Small intestine (tissue), 7 donors: ENCODE results near the gene NUDT1. TPM values are rescaled to one million over a fixed set of nuclear protein-coding genes. Genes with fewer than 3 reads are reported as not detected.

ENCODE experiments used
- DNase-seq, 2 donors: peaks; one replicate each; pipeline versions ENCODE4 v3.0.0 to v3.0.0-alpha.2; 2013
- FAIRE-seq: peaks from 2 replicates; lab custom pipeline; 2012; peaks lifted over from hg19 to GRCh38; lab: Jason Lieb, UNC
- H3K27ac ChIP-seq, 3 donors: one replicate each; pipeline ENCODE4 v1.5.1; 2013; ENCODE audit warnings: low read length in 2 of 3, mild to moderate bottlenecking in 2 of 3, control low read depth in 1 of 3, inconsistent platforms in 1 of 3, low read depth in 1 of 3, moderate library complexity in 1 of 3
- H3K27me3 ChIP-seq, 3 donors: one replicate each; pipeline ENCODE4 v1.6.1; 2013; ENCODE audit warnings: low read length in 3 of 3, inconsistent platforms in 1 of 3; ENCODE audit not compliant: control insufficient read depth in 3 of 3, insufficient read depth in 3 of 3
- H3K36me3 ChIP-seq, 3 donors: one replicate each; pipeline ENCODE4 v1.6.1; 2013; ENCODE audit warnings: low read length in 3 of 3, inconsistent platforms in 1 of 3, low read depth in 1 of 3, mild to moderate bottlenecking in 1 of 3, moderate library complexity in 1 of 3; ENCODE audit not compliant: control insufficient read depth in 3 of 3, insufficient read depth in 2 of 3
- H3K4me1 ChIP-seq, 3 donors: one replicate each; pipeline ENCODE4 v1.6.1; 2013; ENCODE audit warnings: low read length in 2 of 3, inconsistent platforms in 1 of 3, low read depth in 1 of 3, mild to moderate bottlenecking in 1 of 3, moderate library complexity in 1 of 3; ENCODE audit not compliant: control insufficient read depth in 3 of 3, insufficient read depth in 2 of 3
- H3K4me3 ChIP-seq, 3 donors: one replicate each; pipeline ENCODE4 v1.5.1; 2013; ENCODE audit warnings: low read length in 3 of 3, control low read depth in 1 of 3, inconsistent platforms in 1 of 3, low read depth in 1 of 3, mild to moderate bottlenecking in 1 of 3, moderate library complexity in 1 of 3
- H3K9me3 ChIP-seq, 2 donors: one replicate each; pipeline ENCODE4 v1.6.1; 2013; ENCODE audit warnings: low read depth in 1 of 2, low read length in 1 of 2; ENCODE audit not compliant: control insufficient read depth in 2 of 2, insufficient read depth in 1 of 2
- WGBS, 3 donors: extraction: QIAGEN DNeasy Blood & Tissue Kit; methylation state at CpG; one replicate each; pipeline ENCODE4 v1.1.7; 2013; 5-methylcytosine and 5-hydroxymethylcytosine counted together
- polyA plus RNA-seq, 4 donors: library from polyadenylated mRNA; stranded (reverse) in 3 of 4; unstranded in 1 of 4; fragments of 200-250 nt in 3 of 4; fragments of 120-200 nt in 1 of 4; gene quantifications; one replicate each; pipeline versions ENCODE4 v1.2.1 to v1.2.3, GENCODE V29; 2013
- donor health status: healthy with polysubstance abuse.
- donor health status: control.
- donor health status: control.
- donor health status: Bipolar disorder and iron deficiency.
- donor health status: healthy.

The NUDT1 gene
- polyA plus RNA-seq, 4 donors, result 22.1 to 39.6 (median 22.4) TPM

DNA sequence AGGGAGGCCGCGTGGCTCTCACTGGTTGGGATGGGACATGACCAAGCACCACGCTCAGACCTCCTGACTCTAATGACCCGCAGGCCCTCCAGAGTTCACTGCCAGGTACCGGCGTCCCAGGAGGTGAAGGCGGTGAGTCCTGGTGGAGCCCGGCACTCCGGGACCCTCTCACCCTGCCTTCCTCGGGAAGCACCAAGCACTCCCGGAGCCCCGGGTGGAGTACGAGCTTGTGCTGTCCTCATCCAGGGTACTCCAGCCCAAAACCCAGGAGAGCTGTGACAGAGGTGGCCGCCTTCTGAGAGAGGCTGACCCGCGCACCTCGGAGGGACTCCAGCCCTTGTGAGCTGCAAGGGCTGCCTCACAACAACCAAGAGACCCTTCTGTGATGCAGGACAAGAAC lies 18.7 kb upstream of the NUDT1 start:
- FAIRE-seq, result no peak
- WGBS, 3 donors, result 93 to 98% (median 97%) methylated on average over 17 of the region's 17 CpGs

DNA sequence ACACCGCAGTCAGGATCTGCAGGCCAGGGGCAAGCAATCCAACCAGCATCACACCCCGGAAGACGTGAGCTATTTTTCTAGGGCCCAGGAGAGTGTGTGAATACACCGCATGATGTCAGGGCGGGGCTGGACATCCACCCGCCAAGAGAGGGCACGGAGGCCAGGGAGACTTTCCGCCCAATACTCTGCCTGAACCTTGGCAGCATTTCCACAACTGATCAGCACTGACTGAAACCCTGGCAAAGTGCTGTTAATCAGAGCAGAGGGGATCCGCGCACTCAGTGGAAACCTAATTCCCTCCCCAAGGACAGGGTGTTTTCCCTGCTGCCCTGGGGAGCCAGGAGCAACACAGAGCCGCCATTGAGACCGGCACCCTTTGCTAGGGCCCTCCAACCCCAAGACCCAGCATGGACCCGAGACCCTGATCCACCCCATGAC lies 17.5 kb upstream of the NUDT1 start:
- FAIRE-seq (no peak), DNase-seq (no peak)
- no peaks in the 10 kb centered on the region for H3K9me3 ChIP-seq
- 92 to 93% (median 92%) methylated on average over 13 of the region's 13 CpGs for WGBS, 3 donors
- peaks cover 4 to 90% (median 9%) of the 10 kb centered on the region in 3 donors for H3K36me3 ChIP-seq
- H3K4me1 ChIP-seq, result no peaks in the 10 kb centered on the region
- no peaks in the 10 kb centered on the region for H3K27me3 ChIP-seq
- no peak overlapping the region for H3K4me3 ChIP-seq
- no peak overlapping the region for H3K27ac ChIP-seq

More for the DNA sequence above, 18.7 kb upstream of the NUDT1 start:
- Histone ChIP-seq H3K9me3 (no peaks in the 10 kb centered on the region), H3K4me1 (no peaks in the 10 kb centered on the region), H3K27me3 (no peaks in the 10 kb centered on the region), H3K4me3 (no peak overlapping the region), H3K36me3 (peaks cover 4 to 93% (median 9%) of the 10 kb centered on the region in 3 donors), H3K27ac (no peak overlapping the region)
- no peak for DNase-seq

DNA sequence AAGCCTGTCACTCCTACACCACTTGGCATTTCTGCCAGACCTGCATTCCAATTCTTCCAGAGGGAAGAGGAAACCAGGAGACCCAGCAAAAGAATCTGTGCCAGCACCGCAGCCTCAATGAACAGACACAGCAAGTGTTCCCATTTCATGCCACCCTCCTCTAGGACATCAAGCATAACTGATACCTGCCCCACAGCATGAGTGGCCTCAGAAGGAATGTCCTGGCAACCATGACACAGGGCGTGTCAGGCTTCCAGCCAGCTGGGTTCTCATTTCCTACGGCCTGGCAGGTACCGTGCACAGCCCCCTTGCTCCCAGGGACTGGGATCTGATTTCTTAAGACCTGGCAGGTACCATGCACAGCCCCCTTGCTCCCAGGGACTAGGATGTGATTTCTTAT lies 17.1 kb upstream of the NUDT1 start:
- H3K36me3 ChIP-seq, result peaks cover 4 to 91% (median 9%) of the 10 kb centered on the region in 3 donors
- no peaks in the 10 kb centered on the region for H3K9me3 ChIP-seq
- 76 to 78% (median 78%) methylated on average over 4 of the region's 4 CpGs for WGBS, 3 donors
- no peaks in the 10 kb centered on the region for H3K4me1 ChIP-seq
- no peaks in the 10 kb centered on the region for H3K27me3 ChIP-seq
- no peak overlapping the region for H3K27ac ChIP-seq
- no peak for FAIRE-seq
- DNase-seq, result no peak
- no peak overlapping the region for H3K4me3 ChIP-seq

DNA sequence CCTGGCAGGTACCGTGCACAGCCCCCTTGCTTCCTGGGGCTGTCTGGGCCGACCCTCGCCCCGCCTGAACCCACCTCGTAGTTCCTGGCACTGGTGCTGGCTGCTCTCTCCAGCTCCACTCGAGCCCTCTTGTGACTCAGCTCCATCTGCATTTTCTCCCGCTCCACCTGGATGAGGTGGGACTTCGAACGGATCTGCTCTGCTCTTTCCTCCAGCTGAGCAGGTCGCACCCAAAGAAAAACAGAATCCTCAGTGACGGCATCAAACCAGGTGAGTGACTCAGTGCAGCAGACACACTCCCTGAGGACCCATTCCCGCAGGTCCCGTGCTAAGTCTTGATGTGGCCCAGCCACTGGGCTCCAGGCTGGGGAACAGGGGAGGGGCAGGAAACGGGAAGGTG lies 16.7 kb upstream of the NUDT1 start:
- no peaks in the 10 kb centered on the region for H3K4me1 ChIP-seq
- DNase-seq (no peak), FAIRE-seq (no peak)
- H3K4me3 ChIP-seq, result no peak overlapping the region
- no peak overlapping the region for H3K27ac ChIP-seq
- H3K9me3 ChIP-seq, result no peaks in the 10 kb centered on the region
- peaks cover 4 to 91% (median 9%) of the 10 kb centered on the region in 3 donors for H3K36me3 ChIP-seq
- H3K27me3 ChIP-seq, result no peaks in the 10 kb centered on the region
- WGBS, 3 donors, result 89 to 91% (median 89%) methylated on average over 14 of the region's 14 CpGs

DNA sequence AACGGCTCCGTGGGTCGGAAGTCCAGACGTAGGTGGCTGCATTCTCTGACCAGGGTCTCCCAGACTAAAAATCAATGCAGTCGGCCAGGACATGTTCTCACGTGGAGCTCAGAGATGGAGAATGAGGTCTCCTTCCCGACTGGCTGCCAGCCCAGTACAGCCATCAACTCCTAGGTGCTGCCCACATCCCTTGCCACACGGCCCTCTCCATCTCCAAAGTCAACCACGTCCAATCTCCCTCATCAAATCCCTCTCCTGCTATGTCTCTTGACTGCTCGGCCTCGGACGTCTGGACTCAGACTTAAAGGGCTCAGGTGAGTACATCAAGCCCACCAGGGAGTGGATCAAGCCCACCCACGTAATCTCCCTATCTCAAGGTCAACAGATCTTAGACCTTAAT lies 16.2 kb upstream of the NUDT1 start:
- Histone ChIP-seq H3K4me3 (no peak overlapping the region), H3K9me3 (no peaks in the 10 kb centered on the region), H3K27ac (no peak overlapping the region), H3K27me3 (no peaks in the 10 kb centered on the region), H3K4me1 (peaks cover 0 to 2% (median 2%) of the 10 kb centered on the region in 3 donors), H3K36me3 (peaks cover 4 to 90% (median 8%) of the 10 kb centered on the region in 3 donors)
- WGBS, 3 donors, result 96 to 98% (median 97%) methylated on average over 13 of the region's 13 CpGs
- DNase-seq (no peak), FAIRE-seq (no peak)

DNA sequence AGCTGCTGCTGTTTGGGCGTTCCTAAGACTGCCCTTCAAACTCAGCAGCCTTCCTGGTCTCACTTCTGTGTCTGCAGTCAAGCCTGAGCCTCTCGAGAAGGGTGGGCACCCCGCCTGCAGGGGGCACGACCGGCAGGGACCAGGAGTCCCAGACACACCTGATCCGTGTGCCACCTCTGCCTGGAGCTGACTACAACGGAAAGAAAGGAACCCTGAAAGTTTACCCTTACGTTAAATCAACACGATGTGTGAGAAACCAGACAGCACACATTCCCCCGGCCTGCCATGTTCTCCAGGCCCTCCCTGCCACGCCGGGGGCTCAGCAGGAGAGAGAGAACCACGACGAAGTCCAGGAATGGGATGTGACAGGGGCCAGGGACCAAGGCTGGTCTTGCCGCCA lies 14.3 kb upstream of the NUDT1 start:
- H3K27me3 ChIP-seq, result no peaks in the 10 kb centered on the region
- no peak for FAIRE-seq
- no peak for DNase-seq
- peaks cover 0 to 74% (median 2%) of the 10 kb centered on the region in 3 donors for H3K36me3 ChIP-seq
- no peak overlapping the region for H3K4me3 ChIP-seq
- no peak overlapping the region for H3K27ac ChIP-seq
- 84 to 92% (median 90%) methylated on average over 11 to 15 of the region's 15 CpGs for WGBS, 3 donors
- H3K9me3 ChIP-seq, result no peaks in the 10 kb centered on the region
- H3K4me1 ChIP-seq, result peaks cover 5 to 9% (median 6%) of the 10 kb centered on the region in 3 donors

DNA sequence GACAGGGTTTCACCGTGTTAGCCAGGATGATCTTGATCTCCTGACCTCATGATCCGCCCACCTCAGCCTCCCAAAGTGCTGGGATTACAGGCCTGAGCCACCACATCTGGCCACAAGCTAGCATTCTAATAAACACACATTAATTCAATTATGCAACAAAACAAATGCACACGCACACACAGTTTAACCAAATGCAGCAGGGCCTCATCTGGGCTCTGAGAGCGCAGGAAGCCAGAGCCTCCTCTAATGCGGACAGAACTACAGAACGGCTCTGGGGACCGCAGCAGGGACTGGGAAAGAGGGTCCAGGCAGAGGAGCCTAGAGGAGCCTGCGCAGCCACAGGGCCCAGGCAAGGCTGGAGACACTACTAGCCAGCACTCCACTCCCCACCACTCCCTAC lies 13.1 kb upstream of the NUDT1 start:
- H3K36me3 ChIP-seq, result peaks cover 0 to 61% (median 2%) of the 10 kb centered on the region in 3 donors
- WGBS, 3 donors, result 87 to 93% (median 90%) methylated on average over 7 to 8 of the region's 8 CpGs
- H3K27ac ChIP-seq, result no peak overlapping the region
- DNase-seq (no peak), FAIRE-seq (no peak)
- peaks cover 5 to 9% (median 6%) of the 10 kb centered on the region in 3 donors for H3K4me1 ChIP-seq
- H3K27me3 ChIP-seq, result no peaks in the 10 kb centered on the region
- no peaks in the 10 kb centered on the region for H3K9me3 ChIP-seq
- no peak overlapping the region for H3K4me3 ChIP-seq

DNA sequence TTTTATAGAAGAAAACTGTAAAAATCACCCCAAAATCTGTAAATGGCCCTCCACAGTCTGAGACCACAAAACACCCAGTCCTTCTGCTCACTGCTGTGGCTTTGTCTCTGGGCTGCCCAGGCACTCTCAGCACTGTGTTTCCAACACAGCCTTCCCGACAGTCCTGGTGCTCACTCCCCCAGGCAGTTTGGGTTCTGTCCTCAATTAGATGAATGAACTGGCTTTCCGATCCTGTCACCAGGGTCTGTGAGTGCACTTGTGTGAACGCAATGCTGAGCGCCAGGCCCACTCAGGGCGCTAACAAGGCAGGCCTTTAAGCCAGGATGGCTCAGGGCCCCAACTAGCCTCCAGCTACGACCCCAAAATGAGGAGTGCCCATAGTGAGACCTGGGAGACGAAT lies 12.6 kb upstream of the NUDT1 start:
- H3K27me3 ChIP-seq, result no peaks in the 10 kb centered on the region
- no peaks in the 10 kb centered on the region for H3K9me3 ChIP-seq
- H3K36me3 ChIP-seq, result peaks cover 0 to 58% (median 2%) of the 10 kb centered on the region in 3 donors
- DNase-seq, result no peak
- FAIRE-seq, result no peak
- WGBS, 3 donors, result 91 to 99% (median 94%) methylated on average over 7 of the region's 7 CpGs
- H3K4me3 ChIP-seq, result no peak overlapping the region
- H3K27ac ChIP-seq, result no peak overlapping the region
- peaks cover 5 to 9% (median 6%) of the 10 kb centered on the region in 3 donors for H3K4me1 ChIP-seq

DNA sequence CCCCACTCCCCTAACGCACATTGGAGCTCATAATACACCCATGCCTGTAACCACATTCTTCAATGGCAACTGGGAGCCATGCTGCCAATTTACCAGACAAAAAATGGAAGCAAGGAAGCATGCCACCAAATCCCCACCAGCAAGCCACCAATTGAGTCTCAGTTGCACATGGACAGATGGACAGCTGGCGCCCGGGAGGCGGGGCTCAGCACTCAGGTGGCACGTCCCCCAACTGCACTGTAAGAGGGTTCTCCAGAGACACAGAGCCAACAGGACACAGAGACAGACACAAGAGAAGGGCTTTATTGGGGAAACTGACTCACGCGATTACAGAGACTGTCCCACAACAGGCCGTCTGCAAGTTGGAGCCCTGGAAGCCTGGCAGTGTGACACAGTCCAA lies 11.8 kb upstream of the NUDT1 start:
- 92 to 95% (median 94%) methylated on average over 8 of the region's 8 CpGs for WGBS, 3 donors
- Histone ChIP-seq H3K9me3 (no peaks in the 10 kb centered on the region), H3K4me3 (no peak overlapping the region), H3K27me3 (no peaks in the 10 kb centered on the region), H3K4me1 (peaks cover 5 to 9% (median 6%) of the 10 kb centered on the region in 3 donors), H3K36me3 (peaks cover 2 to 57% (median 5%) of the 10 kb centered on the region in 3 donors), H3K27ac (no peak overlapping the region)
- DNase-seq, result no peak
- FAIRE-seq, result no peak
